HG03558 (cell line): Measurements from ENCODE around the gene ANKRD61.
"Not testable (repeated sequence)": the region's sequence is repeated elsewhere in the genome, so short reads cannot be mapped to it uniquely, and the experiment has no call there.

ENCODE experiments used
- ATAC-seq: cut with Tn5 transposase; IDR thresholded peaks from one replicate; pipeline ENCODE4 v1.9.1; 2021; ENCODE audit warnings: moderate number of reproducible peaks; ENCODE audit not compliant: unreplicated experiment; ENCODE audit errors: extremely low read depth

Gene ANKRD61

DNA sequence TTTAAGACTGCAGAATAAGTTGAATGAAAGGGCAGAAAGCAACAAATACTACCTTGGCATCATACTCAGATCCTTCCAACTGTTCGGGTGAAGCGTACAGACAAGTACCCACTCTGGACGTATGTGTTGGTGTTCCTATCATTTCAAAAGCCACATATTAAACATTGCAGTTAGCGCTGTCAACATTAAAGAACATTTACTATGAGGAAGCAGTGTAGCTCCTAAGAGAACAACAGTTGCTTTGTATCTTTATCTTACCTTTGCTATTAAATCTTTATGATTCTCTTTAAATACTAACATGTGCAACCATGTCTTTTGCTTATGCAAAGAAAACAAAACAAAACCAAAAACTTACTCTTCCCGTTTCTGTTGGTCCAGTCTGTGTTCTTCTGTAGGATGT is 2.6 kb upstream of the ANKRD61 start:
- no peak for ATAC-seq

DNA sequence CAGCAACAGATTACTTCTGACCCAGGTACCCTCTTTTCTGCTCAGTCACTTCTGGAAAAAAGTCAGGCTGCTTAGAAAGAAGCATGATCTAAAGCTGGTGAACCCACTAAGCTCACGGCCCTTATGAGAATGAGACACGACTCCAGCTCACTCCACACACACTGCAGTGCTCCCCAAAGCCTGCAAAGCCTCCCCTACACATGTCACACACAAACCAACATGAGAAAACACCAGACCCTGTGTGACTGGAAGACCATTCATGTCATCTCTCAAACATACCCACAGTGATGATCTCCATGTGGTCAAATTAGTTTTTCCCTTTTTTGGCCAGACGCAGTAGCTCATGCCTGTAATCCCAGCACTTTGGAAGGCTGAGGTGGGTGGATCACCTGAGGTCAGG is 391 bp downstream of the ANKRD61 start:
- no peak for ATAC-seq

DNA sequence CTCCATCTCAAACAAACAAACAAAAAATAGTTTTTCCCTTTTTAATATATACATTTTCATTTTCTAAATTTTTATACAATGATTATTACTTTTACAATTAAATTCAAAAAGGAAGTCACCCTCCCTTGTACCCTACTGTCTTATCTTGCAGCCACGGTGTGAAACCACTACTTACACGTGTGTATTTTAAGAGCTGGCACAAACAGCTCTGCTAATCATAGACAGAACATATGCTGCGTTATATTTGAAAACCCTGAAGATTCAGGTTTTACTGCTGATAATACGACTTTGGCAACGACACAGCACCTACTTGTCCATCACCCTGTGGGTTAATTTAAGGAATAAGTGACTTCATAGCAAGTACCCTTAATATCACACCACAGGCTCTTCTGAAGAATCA is 991 bp downstream of the ANKRD61 start:
- ATAC-seq, result no peak

DNA sequence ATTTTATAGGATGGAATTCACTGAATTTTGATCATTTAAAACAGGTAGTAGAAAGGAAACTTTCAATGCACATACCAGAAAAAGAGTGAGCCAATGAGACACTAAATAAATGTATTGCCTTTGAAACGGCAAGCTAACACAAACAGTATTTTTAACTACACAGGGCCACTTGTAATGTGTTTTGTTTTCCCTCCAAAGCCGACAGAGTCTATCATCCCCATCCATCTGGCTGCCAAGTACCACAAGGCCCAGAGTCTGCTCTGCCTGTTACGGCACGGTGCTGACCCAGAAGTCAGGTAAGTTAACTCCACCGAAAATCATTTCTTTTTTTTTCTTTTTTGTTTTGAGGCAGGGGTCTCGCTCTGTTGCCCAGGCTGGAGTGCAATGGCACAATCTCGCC is 1.5 kb downstream of the ANKRD61 start:
- no peak for ATAC-seq

DNA sequence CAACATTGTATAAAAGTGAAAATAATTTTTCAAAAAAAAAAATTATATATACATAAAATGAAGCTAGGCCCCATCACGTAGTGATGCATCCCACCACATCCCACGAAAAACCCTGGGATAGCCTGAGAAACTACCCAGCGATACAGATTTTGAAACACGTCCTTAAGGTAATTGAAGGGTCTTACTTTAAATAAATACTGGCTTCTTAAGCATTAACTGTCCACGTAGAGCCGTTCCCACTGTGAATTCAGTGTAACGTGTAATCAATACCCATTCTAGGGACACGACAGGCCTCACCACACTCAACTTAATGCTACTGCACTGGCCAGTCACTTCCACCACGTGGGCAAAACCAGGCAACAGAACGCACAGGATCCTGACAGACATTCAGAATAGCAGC is 4.0 kb downstream of the ANKRD61 start:
- no peak for ATAC-seq

DNA sequence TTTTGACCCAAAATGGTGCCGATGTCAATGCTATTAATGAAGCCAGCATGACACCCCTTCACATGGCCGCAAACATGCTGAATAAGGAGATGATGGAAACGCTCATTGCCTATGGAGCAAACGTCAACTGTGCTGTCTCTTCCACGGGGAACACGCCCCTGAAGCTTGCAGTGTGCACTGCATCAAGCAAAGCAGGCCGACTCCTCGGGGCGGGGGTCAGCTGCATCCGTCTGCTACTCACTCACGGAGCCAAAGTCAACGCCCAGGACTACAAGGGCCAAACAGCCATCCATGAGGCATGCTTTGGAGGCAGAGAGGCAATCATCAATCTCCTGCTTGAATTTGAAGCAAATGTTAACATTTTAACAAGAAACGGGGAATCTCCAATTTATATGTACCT is 4.5 kb downstream of the ANKRD61 start:
- no peak for ATAC-seq

DNA sequence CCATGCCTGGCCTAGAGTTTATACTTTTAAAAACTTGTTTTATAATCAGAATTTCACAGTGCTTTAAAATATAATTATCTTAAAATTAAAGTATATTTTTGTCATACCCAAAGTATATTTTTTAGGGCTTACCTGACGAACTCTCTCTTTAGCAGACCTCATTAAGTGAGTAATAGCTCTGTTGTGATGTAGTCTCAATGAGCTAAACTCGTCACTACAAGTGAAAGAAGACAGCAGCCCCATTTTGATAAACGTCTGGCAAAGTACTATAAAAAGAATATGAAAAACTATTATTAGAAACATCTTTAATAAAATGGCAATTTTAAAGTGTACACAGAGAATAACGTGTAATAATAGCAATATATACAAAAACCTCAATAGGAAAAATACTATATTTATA is 18.6 kb downstream of the ANKRD61 start:
- no peak for ATAC-seq

DNA sequence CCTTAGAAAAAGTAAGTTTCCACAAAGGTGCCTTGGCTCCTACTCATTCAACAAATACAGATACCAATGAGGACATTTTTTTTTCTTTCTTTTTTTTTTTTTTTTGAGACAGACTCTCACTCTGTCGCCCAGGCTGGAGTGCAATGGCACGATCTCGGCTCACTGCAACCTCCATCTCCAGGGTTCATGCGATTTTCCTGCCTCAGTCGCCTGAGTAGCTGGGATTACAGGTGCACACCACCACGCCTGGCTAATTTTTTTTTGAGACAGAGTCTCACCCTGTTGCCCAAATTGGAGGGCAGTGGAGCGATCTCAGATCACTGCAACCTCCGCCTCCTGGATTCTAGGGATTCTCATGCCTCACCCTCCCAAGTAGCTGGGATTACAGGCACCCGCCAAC is 20.0 kb downstream of the ANKRD61 start:
- ATAC-seq, result not testable (repeated sequence)

DNA sequence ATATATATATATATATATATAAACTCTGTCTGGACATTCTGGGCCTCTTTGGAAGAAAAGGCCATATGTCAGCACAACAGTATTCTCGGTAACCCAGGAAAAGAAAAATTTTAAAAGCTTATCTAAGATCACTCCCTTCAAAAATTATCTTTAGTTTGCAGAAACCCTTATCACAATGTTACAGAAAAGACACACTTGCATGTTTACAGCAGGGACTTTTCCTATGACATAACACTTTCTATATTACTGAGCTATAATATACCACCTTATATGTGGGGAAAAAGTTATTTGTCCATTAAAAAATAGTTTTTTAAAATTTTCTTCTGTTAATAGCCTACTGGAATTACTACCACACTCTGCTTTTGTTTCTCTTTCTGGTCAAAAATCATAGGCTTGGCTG is 25.4 kb downstream of the ANKRD61 start:
- ATAC-seq, result no peak

DNA sequence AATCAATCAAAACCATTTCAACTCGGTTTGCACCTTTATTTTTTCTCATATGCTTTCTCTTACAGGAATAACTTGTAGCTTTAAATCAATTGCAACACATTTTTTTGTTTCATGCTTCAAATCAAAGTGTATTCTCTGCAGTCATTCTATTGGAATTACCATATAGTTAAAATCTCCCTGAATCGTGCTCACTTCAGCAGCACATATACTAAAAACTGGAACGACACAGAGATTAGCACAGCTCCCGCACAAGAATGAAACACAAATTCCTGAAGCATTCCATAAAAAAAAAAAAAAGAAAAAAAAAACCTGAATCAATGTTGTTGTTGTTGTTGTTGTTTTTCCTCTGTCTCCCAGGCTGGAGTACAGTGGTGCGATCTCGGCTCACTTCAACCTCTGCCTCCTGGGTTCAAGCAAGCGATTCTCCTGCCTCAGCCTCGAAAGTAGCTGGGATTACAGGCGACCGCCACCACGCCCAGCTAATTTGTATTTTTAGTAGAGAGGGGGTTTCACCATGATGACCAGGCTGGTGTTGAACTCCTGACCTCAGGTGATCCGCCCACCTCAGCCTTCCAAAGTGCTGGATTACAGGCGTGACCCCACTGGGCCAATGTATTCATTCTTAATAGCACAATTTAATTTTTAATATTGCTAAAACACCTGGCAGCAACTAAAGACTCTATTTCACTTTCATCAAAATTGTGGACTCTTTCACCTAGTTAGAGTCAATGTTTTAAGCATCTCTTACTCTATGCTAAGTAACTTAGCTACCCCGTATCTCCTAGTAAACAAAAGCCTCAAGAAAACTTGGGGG is 26.3 kb downstream of the ANKRD61 start:
- no peak for ATAC-seq

DNA sequence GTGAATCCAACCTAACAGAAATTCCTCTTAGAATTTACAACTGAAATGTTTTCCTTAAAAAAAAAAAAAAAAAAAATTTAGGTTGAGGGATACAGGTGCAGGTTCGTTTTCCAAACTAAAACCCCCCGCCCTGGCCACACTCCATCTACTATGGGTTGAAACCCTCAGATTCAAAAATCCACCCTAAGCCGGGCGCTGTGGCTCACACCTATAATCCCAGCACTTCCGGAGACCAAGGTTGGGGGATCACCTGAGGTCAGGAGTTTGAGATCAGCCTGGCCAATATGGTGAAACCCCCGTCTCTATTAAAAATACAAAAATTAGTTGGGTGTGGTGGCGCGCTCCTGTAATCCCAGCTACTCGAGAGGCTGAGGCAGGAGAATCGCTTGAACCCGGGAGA is 28.8 kb downstream of the ANKRD61 start:
- not testable (repeated sequence) for ATAC-seq

DNA sequence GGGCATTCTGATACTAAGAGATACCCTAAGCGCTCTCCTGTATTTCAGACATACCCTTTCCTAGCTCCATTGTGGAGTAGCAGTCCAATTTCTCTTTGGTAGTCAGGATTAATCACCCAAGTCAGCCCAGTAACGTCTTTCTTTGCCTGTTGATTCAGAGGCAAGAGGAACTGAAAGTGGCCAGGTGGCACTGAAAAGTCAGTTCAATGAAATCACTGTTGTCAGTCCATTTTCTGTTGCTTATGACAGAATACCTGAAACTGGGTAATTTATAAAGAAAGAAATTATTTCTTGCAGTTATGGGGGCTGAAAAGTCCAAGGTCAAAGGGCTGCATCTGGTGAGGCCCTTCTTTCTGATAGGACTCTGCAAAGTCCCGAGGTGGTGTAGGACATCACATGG is 40.2 kb downstream of the ANKRD61 start:
- ATAC-seq, result no peak

DNA sequence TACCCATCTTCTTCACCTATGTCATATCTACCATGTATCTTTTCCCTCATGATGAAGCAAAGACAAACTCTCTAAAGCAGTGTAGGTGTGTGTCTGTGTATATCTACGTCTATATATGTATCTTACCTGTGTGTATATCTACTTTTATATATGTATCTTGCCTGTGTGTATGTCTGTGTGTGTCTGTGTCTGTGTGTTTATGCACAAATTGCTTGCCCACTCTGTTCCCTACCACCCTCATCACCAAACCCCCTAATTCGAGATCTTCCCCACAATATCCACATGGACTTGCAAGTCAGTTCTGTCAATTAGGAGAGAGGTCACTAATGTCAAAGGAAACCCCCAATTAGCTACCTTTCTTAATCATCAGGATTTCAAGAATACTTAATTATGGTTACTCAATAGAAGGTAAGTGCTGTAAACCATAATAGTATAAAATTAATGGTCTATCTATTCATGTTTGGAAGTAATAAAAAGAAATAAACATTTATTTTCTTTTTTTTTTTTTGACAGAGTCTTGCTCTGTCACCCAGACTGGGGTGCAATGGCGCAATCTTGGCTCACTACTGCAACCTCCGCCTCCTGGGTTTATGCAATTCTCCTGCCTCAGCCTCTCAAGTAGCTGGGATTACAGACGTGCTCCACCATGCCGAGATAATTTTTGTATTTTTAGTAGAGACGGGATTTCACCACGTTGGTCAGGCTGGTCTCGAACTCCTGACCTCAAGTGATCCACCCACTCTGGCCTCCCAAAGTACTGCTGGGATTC is 43.6 kb downstream of the ANKRD61 start:
- no peak for ATAC-seq

DNA sequence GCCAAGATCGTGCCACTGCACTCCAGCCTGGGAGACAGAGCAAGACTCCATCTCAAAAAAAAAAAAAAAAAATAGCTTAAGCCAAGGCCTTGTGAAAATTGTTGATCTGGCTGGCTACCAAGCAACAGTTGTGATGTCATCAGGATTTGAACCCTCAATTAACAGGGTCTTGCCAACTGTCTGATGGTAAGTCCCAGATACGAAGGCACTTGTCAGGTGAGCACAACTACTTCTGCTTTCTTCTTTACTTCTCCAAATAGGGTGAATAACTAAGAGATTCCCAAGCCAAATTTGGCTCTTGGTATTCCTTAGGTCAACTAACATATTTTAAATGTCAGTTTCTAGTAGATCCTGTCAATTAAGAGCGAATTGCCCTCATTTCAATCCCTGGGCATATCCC is 47.4 kb downstream of the ANKRD61 start:
- ATAC-seq, result no peak

DNA sequence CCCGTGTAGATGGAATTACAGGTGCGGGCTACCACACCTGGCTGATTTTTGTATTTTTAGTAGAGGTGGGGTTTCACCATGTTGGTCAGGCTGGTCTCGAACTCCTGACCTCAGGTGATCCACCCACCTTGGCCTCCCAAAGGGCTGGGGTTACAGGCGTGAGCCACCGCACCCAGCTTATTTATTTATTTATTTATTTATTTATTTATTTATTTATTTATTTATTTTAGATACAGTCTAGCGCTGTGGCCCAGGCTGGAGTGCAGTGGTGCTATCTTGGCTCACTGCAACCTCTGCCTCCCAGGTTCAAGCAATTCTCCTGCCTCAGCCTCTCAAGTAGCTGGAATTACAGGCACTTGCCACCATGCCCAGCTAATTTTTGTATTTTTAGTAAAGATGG is 51.9 kb downstream of the ANKRD61 start:
- ATAC-seq, result not testable (repeated sequence)
